ENCODE measurements around the gene BEND7.

BEND7 gene

DNA sequence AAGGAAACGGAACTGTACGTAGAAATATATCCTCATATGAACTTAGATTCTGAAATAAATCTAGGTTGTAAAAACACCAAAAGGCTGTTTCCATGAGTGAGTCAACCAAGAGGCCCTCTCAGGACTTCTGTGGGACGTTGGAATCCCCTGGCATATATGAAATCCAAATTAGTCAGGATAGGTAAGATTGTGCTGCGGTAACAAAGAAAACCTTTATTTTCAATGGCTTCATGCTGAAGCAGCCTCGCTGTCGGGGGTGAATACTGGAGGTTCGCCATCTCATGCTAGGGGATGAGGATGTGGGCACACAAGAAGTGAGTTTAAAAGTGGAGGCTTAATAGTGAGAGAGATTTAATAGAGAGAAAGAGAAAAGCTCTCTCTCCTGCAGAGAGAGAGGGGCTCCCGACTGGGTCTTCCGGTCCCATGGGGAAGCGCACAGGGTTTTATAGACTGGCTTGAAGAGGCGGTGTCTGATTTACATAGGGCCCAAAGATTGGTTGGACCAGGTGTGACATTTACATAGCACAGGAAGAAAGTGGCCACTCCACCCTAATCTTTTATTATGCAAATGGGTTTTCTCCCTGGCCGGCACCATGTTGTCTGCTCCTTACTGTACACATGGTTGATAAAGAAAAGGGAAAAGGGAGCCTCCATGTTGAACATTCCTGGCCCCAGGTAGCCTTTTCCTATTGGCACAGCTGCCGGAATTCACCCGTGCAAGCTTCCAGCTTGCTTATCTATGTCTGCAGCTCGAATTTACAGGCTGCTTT is 128.4 kb downstream of the BEND7 start:
- Mint-ChIP-seq H3K9me3 (no peaks in the 10 kb centered on the region), H3K36me3 (ENCODE audit: insufficient read depth) (no peaks in the 10 kb centered on the region), H3K4me3 (no peak overlapping the region), H3K27me3 (peaks cover 45% of the 10 kb centered on the region), H3K4me1 (no peaks in the 10 kb centered on the region), H3K27ac (ENCODE audit: low read depth) (no peak overlapping the region)
- no peak for DNase-seq (ENCODE audit: low spot score in 2 of 2)
- no peak for ATAC-seq (replicated peaks; ENCODE audit: extremely low read depth, poor library complexity, severe bottlenecking)

DNA sequence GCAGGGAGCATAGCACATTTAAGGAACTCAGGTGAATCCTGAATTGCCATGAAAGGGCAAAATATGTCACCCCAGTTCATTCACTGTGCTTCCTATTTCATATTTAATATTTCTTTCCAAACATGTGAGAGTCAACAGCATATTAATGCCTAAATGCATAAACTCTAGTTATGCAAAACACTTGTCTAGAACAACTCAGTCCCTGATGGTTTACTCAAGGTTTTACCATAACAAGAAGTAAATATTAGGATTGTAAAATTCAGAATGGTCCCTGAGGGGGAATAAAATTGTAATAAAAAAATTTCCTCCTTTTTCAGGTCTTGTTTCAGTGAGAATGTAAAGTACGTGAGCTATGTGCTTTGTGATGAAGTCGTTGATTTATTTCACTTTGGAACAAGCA is 129.1 kb downstream of the BEND7 start:
- H3K27me3 Mint-ChIP-seq, result peaks cover 49% of the 10 kb centered on the region
- DNase-seq (ENCODE audit: low spot score in 2 of 2) (no peak), ATAC-seq (replicated peaks; ENCODE audit: extremely low read depth, poor library complexity, severe bottlenecking) (no peak)
- no peaks in the 10 kb centered on the region for H3K4me1 Mint-ChIP-seq
- no peak overlapping the region for H3K4me3 Mint-ChIP-seq
- no peak overlapping the region for H3K27ac Mint-ChIP-seq (ENCODE audit: low read depth)
- no peaks in the 10 kb centered on the region for H3K9me3 Mint-ChIP-seq
- no peaks in the 10 kb centered on the region for H3K36me3 Mint-ChIP-seq (ENCODE audit: insufficient read depth)

DNA sequence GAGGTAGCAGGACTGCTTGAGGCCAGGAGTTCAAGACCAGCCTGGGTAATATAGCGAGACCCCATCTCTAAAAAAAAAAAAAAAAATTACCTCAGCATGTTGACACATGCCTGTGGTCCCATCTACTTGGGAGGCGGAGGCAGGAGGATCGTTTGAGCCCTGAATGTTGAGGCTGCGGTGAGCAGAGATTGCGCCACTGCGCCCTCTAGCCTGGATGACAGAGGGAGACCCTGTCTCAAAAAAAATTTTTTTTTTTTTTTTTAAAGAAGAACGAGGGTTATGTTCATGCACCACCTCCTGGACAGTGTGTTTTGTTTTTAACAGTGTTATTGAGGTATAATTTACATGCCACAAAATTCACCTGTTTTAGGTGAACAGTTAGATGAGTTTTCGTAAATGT is 129.6 kb downstream of the BEND7 start:
- H3K36me3 Mint-ChIP-seq (ENCODE audit: insufficient read depth), result no peaks in the 10 kb centered on the region
- ATAC-seq (replicated peaks; ENCODE audit: extremely low read depth, poor library complexity, severe bottlenecking), result no peak
- no peak for DNase-seq (ENCODE audit: low spot score in 2 of 2)
- H3K9me3 Mint-ChIP-seq, result no peaks in the 10 kb centered on the region
- H3K4me1 Mint-ChIP-seq, result no peaks in the 10 kb centered on the region
- peaks cover 54% of the 10 kb centered on the region for H3K27me3 Mint-ChIP-seq
- no peak overlapping the region for H3K27ac Mint-ChIP-seq (ENCODE audit: low read depth)
- H3K4me3 Mint-ChIP-seq, result no peak overlapping the region

DNA sequence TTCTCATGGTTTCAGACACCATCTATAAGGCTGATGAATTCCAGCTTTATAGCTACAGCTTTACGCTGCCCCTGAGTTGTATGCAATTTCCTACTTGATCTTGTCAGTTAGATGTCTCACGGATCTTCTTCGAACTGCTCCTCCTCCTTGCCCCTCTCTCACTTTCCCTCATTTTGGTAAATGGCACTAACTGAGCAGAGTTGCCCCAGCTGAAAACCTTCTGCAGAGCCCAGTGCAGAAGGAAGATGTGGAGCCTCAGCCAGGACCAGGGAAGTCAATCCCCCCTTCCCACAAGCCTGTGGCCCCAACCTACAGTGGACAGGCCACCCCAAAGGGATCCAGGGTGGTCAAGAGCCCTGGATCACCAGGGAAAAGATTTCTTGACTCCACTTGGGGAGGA is 131.8 kb downstream of the BEND7 start:
- DNase-seq (ENCODE audit: low spot score in 2 of 2) (no peak), ATAC-seq (replicated peaks; ENCODE audit: extremely low read depth, poor library complexity, severe bottlenecking) (no peak)
- H3K27ac Mint-ChIP-seq (ENCODE audit: low read depth), result no peak overlapping the region
- H3K27me3 Mint-ChIP-seq, result peaks cover 61% of the 10 kb centered on the region
- no peaks in the 10 kb centered on the region for H3K36me3 Mint-ChIP-seq (ENCODE audit: insufficient read depth)
- no peak overlapping the region for H3K4me3 Mint-ChIP-seq
- no peaks in the 10 kb centered on the region for H3K9me3 Mint-ChIP-seq
- H3K4me1 Mint-ChIP-seq, result no peaks in the 10 kb centered on the region

DNA sequence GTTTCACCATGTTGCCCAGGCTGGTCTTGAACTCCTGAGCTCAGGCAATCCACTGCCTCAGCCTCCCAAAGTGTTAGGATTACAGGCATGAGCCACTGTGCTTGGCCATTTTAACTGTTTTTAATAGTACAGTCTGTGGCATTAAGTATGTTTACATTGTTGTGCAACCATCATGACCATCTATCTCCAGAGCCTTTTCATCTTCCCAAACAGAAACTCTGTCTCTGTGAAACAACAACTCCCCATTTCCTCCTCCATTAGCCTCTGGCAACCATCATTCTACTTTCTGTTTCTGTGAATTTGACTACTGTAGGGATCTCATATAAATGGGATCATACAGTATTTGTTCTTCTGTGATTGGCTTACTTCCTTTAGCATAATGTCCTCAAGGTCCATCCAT is 132.4 kb downstream of the BEND7 start:
- Mint-ChIP-seq H3K4me1 (no peaks in the 10 kb centered on the region), H3K9me3 (no peaks in the 10 kb centered on the region), H3K27ac (ENCODE audit: low read depth) (no peak overlapping the region), H3K4me3 (no peak overlapping the region), H3K36me3 (ENCODE audit: insufficient read depth) (no peaks in the 10 kb centered on the region), H3K27me3 (peaks cover 67% of the 10 kb centered on the region)
- ATAC-seq (replicated peaks; ENCODE audit: extremely low read depth, poor library complexity, severe bottlenecking) (no peak), DNase-seq (ENCODE audit: low spot score in 2 of 2) (no peak)

DNA sequence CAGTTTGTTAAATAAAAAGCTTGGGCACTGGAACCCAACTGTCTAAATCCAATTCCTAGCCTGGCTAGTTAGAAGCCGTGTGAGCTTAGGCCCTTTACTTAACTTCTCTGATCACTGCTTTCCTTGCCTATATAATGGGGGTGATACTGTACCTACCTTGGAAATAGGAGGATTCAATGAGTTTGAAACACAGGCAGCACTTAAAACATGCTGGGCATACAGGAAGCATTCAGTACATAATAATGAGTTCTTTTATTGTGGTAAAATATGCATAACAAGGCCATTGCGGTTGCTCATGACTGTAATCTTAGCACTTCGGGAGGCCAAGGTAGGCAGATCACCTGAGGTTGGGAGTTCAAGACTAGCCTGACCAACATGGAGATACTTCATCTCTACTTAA is 133.3 kb downstream of the BEND7 start:
- Mint-ChIP-seq H3K27ac (ENCODE audit: low read depth) (no peak overlapping the region), H3K27me3 (peaks cover 59% of the 10 kb centered on the region), H3K4me1 (no peaks in the 10 kb centered on the region), H3K4me3 (no peak overlapping the region), H3K9me3 (no peaks in the 10 kb centered on the region), H3K36me3 (ENCODE audit: insufficient read depth) (no peaks in the 10 kb centered on the region)
- DNase-seq (ENCODE audit: low spot score in 2 of 2), result no peak
- ATAC-seq (replicated peaks; ENCODE audit: extremely low read depth, poor library complexity, severe bottlenecking), result no peak

DNA sequence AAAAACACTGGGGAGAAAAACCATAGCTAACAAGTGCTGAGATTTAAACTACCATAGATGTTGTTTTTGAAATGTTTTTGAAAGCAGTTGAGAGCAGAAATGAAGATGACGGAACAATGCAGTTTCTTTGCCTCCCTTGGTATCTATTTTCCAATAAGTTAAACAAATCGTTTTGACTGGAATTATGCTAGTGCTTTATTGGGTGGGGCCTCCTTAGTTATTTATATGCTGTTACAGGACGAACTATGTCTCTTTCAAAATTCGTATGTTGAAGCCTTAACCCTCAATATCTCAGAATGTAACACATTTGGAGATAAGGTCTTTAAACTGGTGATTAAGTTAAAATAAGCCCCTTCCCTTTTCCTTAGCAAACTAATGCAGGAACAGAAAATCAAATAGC is 135.2 kb downstream of the BEND7 start:
- no peak overlapping the region for H3K4me3 Mint-ChIP-seq
- H3K36me3 Mint-ChIP-seq (ENCODE audit: insufficient read depth), result no peaks in the 10 kb centered on the region
- H3K27me3 Mint-ChIP-seq, result peaks cover 40% of the 10 kb centered on the region
- H3K9me3 Mint-ChIP-seq, result no peaks in the 10 kb centered on the region
- no peak for DNase-seq (ENCODE audit: low spot score in 2 of 2)
- no peak for ATAC-seq (replicated peaks; ENCODE audit: extremely low read depth, poor library complexity, severe bottlenecking)
- no peak overlapping the region for H3K27ac Mint-ChIP-seq (ENCODE audit: low read depth)
- no peaks in the 10 kb centered on the region for H3K4me1 Mint-ChIP-seq

DNA sequence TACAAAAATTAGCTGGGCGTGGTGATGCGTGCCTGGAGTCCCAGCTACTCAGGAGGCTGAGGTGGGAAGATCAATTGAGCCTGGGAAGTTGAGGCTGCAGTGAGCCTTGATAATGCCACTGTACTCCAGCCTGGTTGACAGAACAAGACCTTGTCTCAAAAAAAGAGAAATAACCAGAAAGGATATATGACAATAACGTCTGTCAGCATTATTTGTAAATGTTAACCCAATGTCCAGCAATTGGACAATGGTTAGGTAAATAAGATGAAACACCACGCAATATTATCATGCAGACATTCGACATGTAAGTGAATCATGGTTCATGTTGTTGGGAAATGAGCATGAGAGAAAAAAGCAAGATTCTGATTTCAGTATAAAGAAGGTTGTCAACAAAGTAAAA is 136.1 kb downstream of the BEND7 start:
- Mint-ChIP-seq H3K27me3 (peaks cover 38% of the 10 kb centered on the region), H3K27ac (ENCODE audit: low read depth) (no peak overlapping the region), H3K4me3 (no peak overlapping the region), H3K4me1 (no peaks in the 10 kb centered on the region), H3K9me3 (no peaks in the 10 kb centered on the region), H3K36me3 (ENCODE audit: insufficient read depth) (no peaks in the 10 kb centered on the region)
- no peak for DNase-seq (ENCODE audit: low spot score in 2 of 2)
- ATAC-seq (replicated peaks; ENCODE audit: extremely low read depth, poor library complexity, severe bottlenecking), result no peak
